ENCODE results near the gene TNIP3.

TNIP3 gene

DNA sequence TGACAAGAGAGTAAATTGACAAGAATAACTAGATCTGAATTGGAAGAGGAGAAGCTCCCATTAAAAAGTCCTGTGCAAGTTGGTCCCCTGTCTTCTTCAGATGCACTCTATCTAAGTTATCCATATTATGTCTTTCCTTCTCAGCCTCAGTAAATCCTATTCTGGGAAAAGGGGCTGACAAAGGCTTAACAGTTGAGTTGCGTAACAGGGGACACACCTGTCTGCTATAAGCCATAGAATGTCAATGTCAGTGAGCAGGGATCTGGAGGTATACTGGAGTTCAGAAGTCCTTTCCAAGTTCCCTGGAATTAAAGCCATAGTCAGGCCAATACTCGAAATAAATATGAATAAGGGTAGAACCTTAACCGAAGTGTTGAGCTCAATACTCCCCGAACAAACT is 26.3 kb upstream of the TNIP3 start:
- in situ Hi-C loops (cut with HindIII; ENCODE audit: low sequenced_read_pairs): no loop called here
- TF ChIP-seq, protein P1, sequence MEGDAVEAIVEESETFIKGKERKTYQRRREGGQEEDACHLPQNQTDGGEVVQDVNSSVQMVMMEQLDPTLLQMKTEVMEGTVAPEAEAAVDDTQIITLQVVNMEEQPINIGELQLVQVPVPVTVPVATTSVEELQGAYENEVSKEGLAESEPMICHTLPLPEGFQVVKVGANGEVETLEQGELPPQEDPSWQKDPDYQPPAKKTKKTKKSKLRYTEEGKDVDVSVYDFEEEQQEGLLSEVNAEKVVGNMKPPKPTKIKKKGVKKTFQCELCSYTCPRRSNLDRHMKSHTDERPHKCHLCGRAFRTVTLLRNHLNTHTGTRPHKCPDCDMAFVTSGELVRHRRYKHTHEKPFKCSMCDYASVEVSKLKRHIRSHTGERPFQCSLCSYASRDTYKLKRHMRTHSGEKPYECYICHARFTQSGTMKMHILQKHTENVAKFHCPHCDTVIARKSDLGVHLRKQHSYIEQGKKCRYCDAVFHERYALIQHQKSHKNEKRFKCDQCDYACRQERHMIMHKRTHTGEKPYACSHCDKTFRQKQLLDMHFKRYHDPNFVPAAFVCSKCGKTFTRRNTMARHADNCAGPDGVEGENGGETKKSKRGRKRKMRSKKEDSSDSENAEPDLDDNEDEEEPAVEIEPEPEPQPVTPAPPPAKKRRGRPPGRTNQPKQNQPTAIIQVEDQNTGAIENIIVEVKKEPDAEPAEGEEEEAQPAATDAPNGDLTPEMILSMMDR (IDR thresholded peaks at IDR 0.05; ENCODE audit: low read depth, low read length): no peak
- no peak for DNase-seq (ENCODE audit: low read depth, low spot score)
- no peak overlapping the region for H3K4me3 ChIP-seq (ENCODE audit: low read depth, low read length)

DNA sequence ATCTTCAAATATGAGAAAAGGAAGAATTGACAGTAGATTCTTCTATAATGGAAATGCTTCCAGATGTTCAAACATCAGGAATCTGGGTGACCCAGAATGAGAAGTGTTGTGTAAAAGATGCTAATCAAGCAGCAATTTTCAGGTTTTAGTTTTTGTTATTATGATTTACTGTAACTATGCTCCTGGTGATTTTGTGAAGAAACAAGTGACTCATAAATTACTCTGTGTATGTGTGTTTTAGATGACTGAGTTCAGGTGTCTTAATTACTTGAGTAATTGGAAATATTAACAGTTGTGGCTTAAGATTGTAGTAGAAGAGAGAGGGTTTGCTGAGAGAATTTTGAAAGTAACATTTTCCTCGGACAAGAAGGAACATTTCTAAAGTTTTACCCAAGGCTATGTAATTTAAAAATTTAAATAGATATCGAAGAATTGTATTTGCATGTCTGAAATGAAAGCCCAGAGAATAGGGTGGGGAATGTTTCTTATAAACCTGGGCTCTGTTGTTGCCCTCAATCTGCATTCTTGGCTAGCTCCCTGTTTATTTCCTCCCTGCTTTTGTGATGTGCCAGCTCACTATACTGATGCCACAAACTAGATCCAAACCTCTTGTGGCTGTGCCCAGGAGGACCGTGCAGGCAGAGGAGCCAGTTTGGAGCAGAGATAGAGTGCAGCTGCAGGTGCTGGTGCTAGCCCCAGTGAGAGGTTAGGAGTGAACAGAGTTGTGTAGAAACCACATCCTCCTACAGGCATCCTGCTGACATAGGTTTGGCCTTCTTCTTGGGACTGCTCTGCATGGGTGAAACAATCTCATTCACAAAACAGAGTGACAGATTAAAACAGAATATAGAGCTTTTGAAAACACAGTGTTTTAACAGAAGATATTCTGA is 25.4 kb upstream of the TNIP3 start:
- TF ChIP-seq, protein P1 (IDR thresholded peaks at IDR 0.05; ENCODE audit: low read depth, low read length): no peak
- in situ Hi-C loops (cut with HindIII; ENCODE audit: low sequenced_read_pairs): no loop called here
- H3K4me3 ChIP-seq (ENCODE audit: low read depth, low read length): no peak overlapping the region
- no peak for DNase-seq (ENCODE audit: low read depth, low spot score)

DNA sequence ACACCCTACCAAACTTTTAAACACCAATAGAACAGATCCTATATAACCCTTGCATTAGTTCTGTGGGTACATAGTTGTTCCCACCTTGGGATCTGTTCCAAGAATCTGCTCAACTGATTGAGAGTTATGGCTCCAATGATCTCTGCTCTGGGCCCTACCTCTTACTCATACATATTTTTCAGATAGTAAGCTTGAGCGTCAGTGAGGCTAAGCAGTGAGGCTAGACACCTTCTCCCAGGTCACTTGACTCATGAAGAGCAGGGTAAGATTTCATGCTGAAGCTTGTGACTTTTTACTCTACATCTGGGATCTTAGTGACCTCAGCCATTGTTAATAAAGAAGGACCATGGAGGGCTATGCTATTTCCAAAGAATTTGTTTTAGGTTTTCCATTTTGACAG is 23.1 kb upstream of the TNIP3 start:
- no peak for DNase-seq (ENCODE audit: low read depth, low spot score)
- in situ Hi-C loops (cut with HindIII; ENCODE audit: low sequenced_read_pairs): no loop called here
- no peak overlapping the region for H3K4me3 ChIP-seq (ENCODE audit: low read depth, low read length)
- TF ChIP-seq, protein P1 (IDR thresholded peaks at IDR 0.05; ENCODE audit: low read depth, low read length): no peak

DNA sequence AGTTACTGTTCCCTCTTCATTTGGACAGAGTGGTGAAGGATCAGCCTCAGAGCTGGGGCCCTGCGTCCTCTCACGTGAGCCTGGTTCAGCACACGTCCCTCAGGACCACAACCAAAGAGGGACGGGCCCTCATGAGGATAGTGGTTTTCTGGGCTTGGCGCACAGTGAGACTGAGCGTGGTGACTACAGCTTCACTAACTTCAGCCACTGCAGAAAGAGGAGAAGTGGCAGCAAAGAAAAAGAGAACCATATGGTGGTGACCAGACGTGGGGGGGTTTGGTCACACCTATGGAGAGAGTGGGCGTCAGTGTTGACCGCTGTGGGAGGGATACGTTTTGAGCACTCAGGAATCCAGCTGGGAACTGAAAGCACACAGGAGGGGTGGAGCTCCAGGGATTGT is 21.8 kb upstream of the TNIP3 start:
- no peak for DNase-seq (ENCODE audit: low read depth, low spot score)
- TF ChIP-seq, protein P1 (IDR thresholded peaks at IDR 0.05; ENCODE audit: low read depth, low read length): no peak
- no peak overlapping the region for H3K4me3 ChIP-seq (ENCODE audit: low read depth, low read length)
- in situ Hi-C loops (cut with HindIII; ENCODE audit: low sequenced_read_pairs): no loop called here

DNA sequence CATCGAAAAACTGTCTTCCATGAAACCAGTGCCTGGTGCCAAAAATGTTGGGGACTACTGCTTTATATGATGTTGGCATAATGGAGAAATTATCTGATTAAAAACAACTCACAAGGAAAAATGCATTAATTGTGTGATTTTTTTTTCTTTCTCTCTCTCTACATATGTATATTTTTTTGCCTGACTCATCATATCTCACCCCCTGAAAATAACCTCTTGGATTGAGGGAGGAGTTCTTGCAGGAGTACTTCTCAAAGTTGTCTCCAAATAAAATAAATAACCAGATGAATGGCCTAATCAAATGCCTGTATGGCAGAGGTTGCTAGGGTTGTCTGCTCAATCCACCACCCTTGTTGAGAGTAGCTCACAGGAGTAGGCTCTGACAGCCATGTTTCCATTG is 19.9 kb upstream of the TNIP3 start:
- no peak for DNase-seq (ENCODE audit: low read depth, low spot score)
- TF ChIP-seq, protein P1 (IDR thresholded peaks at IDR 0.05; ENCODE audit: low read depth, low read length): no peak
- in situ Hi-C loops (cut with HindIII; ENCODE audit: low sequenced_read_pairs): no loop called here

DNA sequence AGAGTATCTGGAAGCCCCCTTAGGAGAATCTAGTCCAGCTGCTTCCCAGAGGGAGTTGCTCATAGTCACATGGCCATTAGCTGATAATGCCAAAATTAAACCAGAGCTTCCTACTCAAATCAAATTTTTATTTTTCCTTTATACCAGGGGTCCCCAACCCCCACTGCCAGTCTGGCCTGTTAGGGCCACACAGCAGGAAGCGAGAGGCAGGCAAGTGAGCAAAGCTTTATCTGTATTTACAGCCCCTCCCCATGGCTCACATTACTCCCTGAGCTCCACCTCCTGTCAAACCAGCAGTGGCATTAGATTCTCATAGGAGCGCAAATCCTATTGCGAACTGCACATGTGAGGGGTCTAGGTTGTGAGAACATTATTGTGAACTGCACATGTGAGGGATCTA is 19.2 kb upstream of the TNIP3 start:
- TF ChIP-seq, protein P1 (IDR thresholded peaks at IDR 0.05; ENCODE audit: low read depth, low read length): no peak
- DNase-seq (ENCODE audit: low read depth, low spot score): no peak
- no peak overlapping the region for H3K4me3 ChIP-seq (ENCODE audit: low read depth, low read length)
- in situ Hi-C loops (cut with HindIII; ENCODE audit: low sequenced_read_pairs): no loop called here

More for the DNA sequence above, 19.9 kb upstream of the TNIP3 start:
- H3K4me3 ChIP-seq (ENCODE audit: low read depth, low read length): no peak overlapping the region
